Measurements from ENCODE around the gene FKBP1A. TPM values are rescaled to one million over a fixed set of nuclear protein-coding genes. Genes with fewer than 3 reads are reported as not detected.
"Not testable (repeated sequence)": the region's sequence is repeated elsewhere in the genome, so short reads cannot be mapped to it uniquely, and the experiment has no call there.

The FKBP1A gene
- total RNA-seq, 1 donor from 2014 or later: 68.6 TPM

DNA sequence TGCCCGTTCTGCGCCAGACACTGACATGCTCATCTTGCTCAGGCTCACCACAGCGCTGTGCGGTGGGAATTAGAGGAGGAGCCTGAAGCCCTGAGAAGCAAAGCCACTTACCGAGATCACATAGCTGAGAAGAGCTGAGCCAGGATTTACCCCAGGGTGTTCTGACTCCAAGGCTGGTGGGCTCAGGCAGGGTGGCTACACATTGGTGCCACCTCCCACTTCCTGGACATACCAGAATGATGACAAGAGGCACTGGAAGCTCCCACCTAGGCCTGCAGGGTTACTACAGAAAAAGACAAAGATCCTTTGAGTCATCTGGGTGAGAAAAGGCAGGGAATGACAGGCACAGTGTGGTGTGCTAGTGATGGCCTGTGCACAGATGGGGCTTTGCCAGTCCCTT is 24.4 kb upstream of the FKBP1A start:
- DNase-seq (ENCODE audit: low spot score): no peak

- no peak for DNase-seq (ENCODE audit: low spot score)
Measured at GRCh38 chr20:1415667-1416468, 23.0 kb upstream of the FKBP1A start.

GRCh38 chr20:1414982-1415381 is 22.1 kb upstream of the FKBP1A start:
- DNase-seq (ENCODE audit: low spot score): no peak

DNA sequence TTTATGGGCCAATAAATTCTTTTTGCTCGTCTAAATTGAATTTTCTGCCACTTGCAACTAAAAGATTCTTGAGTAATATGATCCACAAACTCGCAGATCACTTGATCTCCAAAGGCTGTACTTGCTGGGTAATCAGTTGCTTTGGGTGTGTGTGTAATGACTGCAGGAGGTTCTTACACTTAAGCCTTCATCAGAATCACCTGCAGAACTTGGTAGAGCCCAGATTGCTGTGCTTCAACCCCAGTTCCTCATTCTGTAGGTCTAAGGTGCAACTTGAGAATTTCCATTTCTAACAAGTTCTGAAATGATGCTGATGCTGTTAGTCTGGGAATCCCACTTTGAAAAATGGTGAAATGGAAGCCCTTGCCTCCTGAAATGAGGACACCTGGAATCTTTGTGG is 12.9 kb upstream of the FKBP1A start:
- no peak for DNase-seq (ENCODE audit: low spot score)

- DNase-seq (ENCODE audit: low spot score): no peak
Measured at GRCh38 chr20:1403624-1404023, 10.8 kb upstream of the FKBP1A start.

DNA sequence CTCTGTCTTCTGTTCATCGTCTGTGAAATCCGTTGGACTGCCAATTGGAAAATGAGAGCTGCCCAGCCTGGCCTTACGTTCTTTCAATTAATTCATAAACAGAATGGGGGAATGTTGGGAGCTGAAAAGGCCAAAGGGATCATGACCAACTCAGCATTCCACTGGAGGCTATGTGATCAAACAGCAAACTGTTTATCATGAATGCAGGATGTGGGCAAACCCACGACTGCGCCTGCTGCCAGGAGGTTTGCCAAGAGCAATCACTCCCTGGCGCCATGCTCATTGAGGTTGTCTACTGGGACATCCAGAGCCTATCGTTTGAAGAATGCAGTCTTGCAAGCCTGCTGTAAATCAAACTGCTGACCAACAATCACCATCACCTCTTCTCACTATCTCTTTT is 9.3 kb upstream of the FKBP1A start:
- no peak for DNase-seq (ENCODE audit: low spot score)

GRCh38 chr20:1401451-1401907 is 8.6 kb upstream of the FKBP1A start:
- no peak for DNase-seq (ENCODE audit: low spot score)

- peak; percentile 34 for DNase-seq (ENCODE audit: low spot score)
Measured at GRCh38 chr20:1399678-1400366, 7.0 kb upstream of the FKBP1A start.

GRCh38 chr20:1398185-1398584 is 5.3 kb upstream of the FKBP1A start:
- DNase-seq (ENCODE audit: low spot score): not testable (repeated sequence)

DNA sequence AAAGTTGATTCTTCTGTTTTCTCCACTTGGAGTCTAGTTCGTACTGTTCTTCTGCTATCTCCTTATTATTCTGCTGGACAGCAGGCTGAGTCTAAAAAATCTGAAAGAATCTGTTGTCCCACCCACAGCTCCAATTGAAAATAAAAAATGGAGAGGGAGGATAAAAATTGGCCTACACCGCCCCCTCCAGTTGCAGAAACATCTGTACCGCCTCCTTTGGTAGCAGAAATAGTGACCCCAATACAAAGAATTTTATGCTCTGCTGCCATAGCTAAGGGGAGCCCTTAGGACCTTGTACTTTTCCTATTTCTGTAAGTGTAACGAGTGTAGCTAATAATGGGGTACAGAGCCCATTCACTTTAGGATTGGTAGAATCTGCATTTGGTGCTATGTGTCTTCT is 4.9 kb upstream of the FKBP1A start:
- no peak for DNase-seq (ENCODE audit: low spot score)

DNA sequence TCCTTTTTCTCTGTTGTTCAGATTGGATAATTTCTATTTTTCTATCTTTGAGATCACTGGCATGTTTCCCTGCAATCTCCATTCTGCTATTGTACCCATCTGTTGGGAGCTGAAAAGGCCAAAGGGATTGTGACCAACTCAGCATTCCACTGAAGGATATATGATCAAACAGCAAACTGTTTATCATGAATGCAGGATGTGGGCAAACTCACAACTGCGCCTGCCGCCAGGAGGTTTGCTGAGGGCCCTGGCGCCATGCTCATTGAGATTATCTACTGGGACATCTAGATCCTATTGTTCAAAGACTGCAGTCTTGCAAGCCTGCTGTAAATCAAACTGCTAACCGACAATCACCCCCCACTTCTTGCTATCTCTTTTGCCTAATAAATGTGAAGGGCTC is 3.8 kb upstream of the FKBP1A start:
- DNase-seq (ENCODE audit: low spot score): no peak

GRCh38 chr20:1396264-1396663 is 3.4 kb upstream of the FKBP1A start:
- DNase-seq (ENCODE audit: low spot score): no peak

DNA sequence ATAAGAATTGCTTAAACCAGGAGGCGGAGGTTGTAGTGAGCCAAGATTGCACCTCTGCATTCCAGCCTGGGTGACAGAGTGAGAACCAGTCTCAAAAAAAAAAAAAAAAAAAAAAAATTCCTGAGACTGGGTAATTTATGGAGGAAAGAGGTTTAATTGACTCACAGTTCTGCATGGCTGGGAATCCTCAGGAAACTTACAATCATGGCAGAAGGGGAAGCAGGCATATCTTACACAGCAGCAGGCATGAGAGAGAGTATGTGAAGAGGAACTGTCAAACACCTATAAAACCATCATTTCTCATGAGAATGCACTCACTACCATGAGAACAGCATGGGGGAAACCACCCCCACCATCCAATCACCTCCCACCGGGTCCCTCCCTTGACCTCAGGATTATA is 1.8 kb upstream of the FKBP1A start:
- DNase-seq (ENCODE audit: low spot score): no peak

- DNase-seq (ENCODE audit: low spot score): no peak
Measured at GRCh38 chr20:1393507-1393882, 641 bp upstream of the FKBP1A start.

DNA sequence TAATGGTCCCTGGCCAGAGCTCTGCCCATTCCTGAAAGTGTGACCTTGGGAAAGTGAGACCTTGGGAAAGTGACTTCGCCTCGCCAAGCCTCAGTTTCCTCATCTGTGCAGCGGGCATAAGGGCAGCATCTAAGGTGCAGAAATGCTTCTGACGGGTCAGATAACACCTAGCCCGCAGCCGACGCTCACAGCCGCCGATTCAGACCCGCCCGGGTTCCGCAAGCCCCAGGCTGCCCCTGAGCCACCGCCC is 486 bp downstream of the FKBP1A start:
- DNase-seq (ENCODE audit: low spot score): no peak

- peak; percentile 34 for DNase-seq (ENCODE audit: low spot score)
Measured at GRCh38 chr20:1391640-1392442, 1.0 kb downstream of the FKBP1A start.

DNA sequence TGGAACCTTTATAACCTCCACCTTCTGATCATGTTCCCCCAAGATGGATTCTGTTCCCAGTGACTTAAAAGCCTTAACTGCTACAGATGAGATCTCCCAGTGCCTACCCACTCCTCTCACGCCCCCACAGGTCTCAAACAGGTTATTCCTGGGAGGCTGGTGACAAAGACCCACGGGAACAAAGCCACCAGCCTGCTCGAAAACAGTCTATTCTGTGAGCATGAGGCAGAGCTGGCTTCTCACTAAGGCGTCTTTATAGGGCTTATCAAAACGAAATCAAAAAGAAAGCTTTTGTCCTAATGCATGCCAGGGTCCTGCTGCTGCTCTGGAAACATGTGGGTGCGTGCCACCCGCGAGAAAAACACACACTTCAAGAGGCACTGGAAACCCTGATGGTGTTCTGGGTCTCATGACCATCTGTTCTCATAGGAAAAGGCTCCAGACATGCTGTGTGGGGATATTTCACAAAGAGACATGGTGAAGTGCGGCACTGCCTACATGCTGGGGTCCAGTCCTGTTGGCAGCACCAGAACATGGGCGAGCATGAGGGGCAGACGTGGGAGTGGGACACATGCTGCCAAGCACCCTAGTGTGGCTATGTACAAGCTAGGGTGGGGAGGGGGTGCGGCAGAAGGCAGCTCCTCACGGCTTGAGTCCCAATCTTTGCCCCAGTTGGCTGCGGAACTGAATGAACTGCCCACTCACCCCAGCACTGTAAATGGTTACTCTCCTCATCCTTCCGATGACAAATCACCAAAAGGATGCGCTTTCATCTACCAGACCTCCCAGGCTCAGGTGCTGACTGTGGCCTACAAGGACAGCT is 2.1 kb downstream of the FKBP1A start:
- DNase-seq (ENCODE audit: low spot score): no peak

DNA sequence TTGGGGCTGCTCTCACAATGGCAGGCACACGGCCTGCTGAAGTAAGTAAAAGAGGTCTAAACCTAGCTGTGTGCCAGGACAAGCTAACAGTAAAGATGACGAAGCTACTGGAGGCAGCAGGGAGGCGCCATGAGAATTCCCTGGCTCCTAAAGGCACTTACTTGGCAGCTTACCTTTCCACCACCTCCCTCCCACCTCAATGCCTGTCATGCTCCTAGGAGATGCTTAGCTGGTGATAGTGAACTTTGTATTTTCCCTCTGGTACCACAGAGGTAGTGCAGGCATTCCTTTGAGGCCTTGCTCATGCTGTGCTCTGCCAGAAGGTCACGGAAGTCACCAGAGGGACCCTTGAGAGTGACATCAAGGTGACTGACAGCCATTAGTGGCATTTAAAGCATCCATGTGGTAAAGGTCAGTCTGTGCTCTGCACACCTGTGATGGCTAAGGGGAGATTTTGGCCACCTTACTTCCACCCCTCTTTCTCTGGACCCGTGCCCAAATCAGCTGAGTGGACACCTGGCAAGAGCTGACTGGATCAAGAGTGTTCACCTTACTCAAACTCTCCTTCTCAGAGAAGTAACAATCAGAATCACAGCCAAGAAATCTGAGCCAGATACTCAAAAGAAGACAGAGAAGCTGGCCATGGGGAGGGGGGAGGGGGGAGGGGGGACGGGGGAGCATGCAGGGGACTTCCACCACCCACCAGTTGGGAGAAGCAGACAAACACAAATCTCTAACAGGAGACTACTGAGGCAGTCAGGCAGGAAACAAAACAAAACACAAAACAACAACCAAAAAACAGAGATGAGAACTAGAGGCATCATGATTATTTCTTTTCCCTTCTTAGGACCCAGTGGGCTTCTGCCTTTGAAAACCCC is 2.9 kb downstream of the FKBP1A start:
- no peak for DNase-seq (ENCODE audit: low spot score)

GRCh38 chr20:1388741-1389483 is 3.9 kb downstream of the FKBP1A start:
- no peak for DNase-seq (ENCODE audit: low spot score)

DNA sequence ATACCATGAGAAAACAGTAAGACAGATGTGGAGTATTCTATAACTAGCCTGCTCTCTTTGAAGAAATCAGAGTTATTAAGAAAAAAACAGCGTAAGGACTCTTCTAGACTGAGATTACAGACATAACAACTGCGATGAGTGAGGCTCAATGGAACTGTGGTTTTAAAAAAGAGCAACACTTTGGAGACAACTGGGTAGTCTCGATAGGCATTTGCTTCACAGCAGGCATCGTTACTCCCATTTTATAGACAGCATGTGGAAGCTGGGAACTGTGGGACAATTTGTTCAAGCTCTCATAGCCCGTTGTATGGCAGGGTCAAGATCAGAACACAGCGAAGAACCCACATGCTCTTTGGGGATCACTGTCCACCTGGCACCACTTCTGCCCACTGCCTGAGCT is 4.6 kb downstream of the FKBP1A start:
- DNase-seq (ENCODE audit: low spot score): no peak

Measured in umbilical cord (tissue), 2 donors.